GM12801 (cell line): ENCODE measurements around the gene EPHA7.

Experiments used
- CTCF ChIP-seq: IDR thresholded peaks from one replicate; pipeline ENCODE4 v1.5.1; 2011; ENCODE audit warnings: control low read depth; ENCODE audit not compliant: insufficient read length; ENCODE audit errors: extremely low read depth

EPHA7 gene

GRCh38 chr6:93193868-93194267, 225.5 kb downstream of the EPHA7 start:
- TF ChIP-seq CTCF, result no peak
